Measurements from ENCODE around the gene AXIN1. TPM values are rescaled to one million over a fixed set of nuclear protein-coding genes. Genes with fewer than 3 reads are reported as not detected.

The AXIN1 gene
- total RNA-seq, 2 donors from 2014 or later = 31.2 to 35.2 TPM

- Histone ChIP-seq H3K27me3 (replicated peaks; ENCODE audit: insufficient read depth) (no peaks in the 10 kb centered on the region), H3K4me3 (no peak overlapping the region), H3K36me3 (no peaks in the 10 kb centered on the region), H3K27ac (no peak overlapping the region), H3K4me1 (replicated peaks) (no peaks in the 10 kb centered on the region), H3K9me3 (no peaks in the 10 kb centered on the region)
- WGBS = 62% methylated on average over 3 of the region's 3 CpGs
- intact Hi-C loops (cut with DNase I) = no loop called here
- no peak for TF ChIP-seq POLR2AphosphoS5 (IDR thresholded peaks at IDR 0.05)
- no peak for TF ChIP-seq POLR2A (IDR thresholded peaks at IDR 0.05)
- TF ChIP-seq CTCF (IDR thresholded peaks at IDR 0.05) = no peak
- DNase-seq (ENCODE audit: low spot score) = no peak
Observed at GRCh38 chr16:239948-240277, 112.6 kb downstream of the AXIN1 start.

Other genes starting within 250 kb of the AXIN1 start
- 10 to 100 TPM; 36.1 to 47.1 TPM for gene NPRL3, start 214.1 kb downstream of the AXIN1 start, total RNA-seq
- gene HBZ, start 200.1 kb downstream of the AXIN1 start, total RNA-seq = not detected
- gene HBM, start 186.7 kb downstream of the AXIN1 start, total RNA-seq = not detected
- 10 to 100 TPM in 1 of 2 donors, 1 to 10 TPM in 1; 7.4 to 15.5 TPM for gene HBA2, start 179.8 kb downstream of the AXIN1 start, total RNA-seq
- 10 to 100 TPM in 1 of 2 donors, not detected in 1; 43.4 TPM for gene HBA1, start 176.0 kb downstream of the AXIN1 start, total RNA-seq
- not detected for gene HBQ1, start 172.3 kb downstream of the AXIN1 start, total RNA-seq
- 100 to 1,000 TPM in 1 of 2 donors, 10 to 100 TPM in 1; 55.1 to 108 TPM for gene LUC7L, start 123.3 kb downstream of the AXIN1 start, total RNA-seq
- 100 to 1,000 TPM in 1 of 2 donors, 10 to 100 TPM in 1; 83.8 to 114 TPM for gene FAM234A, start 117.9 kb downstream of the AXIN1 start, total RNA-seq
- 1 to 10 TPM; 2.3 to 5.9 TPM for gene RGS11, start 76.8 kb downstream of the AXIN1 start, total RNA-seq
- gene ARHGDIG, start 72.1 kb downstream of the AXIN1 start, total RNA-seq = 1 to 10 TPM in 1 of 2 donors, under 1 TPM in 1; 0.41 to 7.0 TPM
- 1 to 10 TPM in 1 of 2 donors, not detected in 1; 2.1 TPM for gene PDIA2, start 69.6 kb downstream of the AXIN1 start, total RNA-seq
- gene MRPL28, start 17.8 kb upstream of the AXIN1 start, total RNA-seq = 10 to 100 TPM; 83.4 to 84.3 TPM
- gene PGAP6, start 29.3 kb upstream of the AXIN1 start, total RNA-seq = 100 to 1,000 TPM in 1 of 2 donors, 10 to 100 TPM in 1; 36.8 to 207 TPM
- 100 to 1,000 TPM; 137 to 185 TPM for gene NME4, start 44.5 kb upstream of the AXIN1 start, total RNA-seq
- 10 to 100 TPM; 23.7 to 38.5 TPM for gene DECR2, start 49.2 kb upstream of the AXIN1 start, total RNA-seq
- gene RAB11FIP3, start 72.9 kb upstream of the AXIN1 start, total RNA-seq = 10 to 100 TPM; 33.2 to 93.2 TPM
- gene CAPN15, start 175.0 kb upstream of the AXIN1 start, total RNA-seq = 10 to 100 TPM; 59.7 to 80.7 TPM
- gene PRR35, start 207.7 kb upstream of the AXIN1 start, total RNA-seq = 1 to 10 TPM in 1 of 2 donors, not detected in 1; 5.1 TPM
- gene NHLRC4, start 214.3 kb upstream of the AXIN1 start, total RNA-seq = 1 to 10 TPM; 2.9 to 6.2 TPM
- 10 to 100 TPM; 70.1 to 85.8 TPM for gene PIGQ, start 217.2 kb upstream of the AXIN1 start, total RNA-seq
- 10 to 100 TPM; 41.8 to 68.0 TPM for gene RAB40C, start 237.3 kb upstream of the AXIN1 start, total RNA-seq

Data from prostate gland (tissue), 2 donors.